ENCODE data around the gene MANSC1. TPM values are rescaled to one million over a fixed set of nuclear protein-coding genes. Genes with fewer than 3 reads are reported as not detected.

The MANSC1 gene
- total RNA-seq (2021; fragmentation: NEBNext Ultra II Directional; extraction: Animal tissue kit (Norgen Biotek cat#: 25700)) = 10 to 100 TPM in 3 of 6 experiments, 1 to 10 TPM in 3; 4.8 to 11.7 (median 10.0) TPM
- long read RNA-seq, full-length matches to known transcripts = 1 of 1 reads
- long read RNA-seq, partial matches to known transcripts = 0 of 1 reads
- long read RNA-seq, other reads (novel, unspliced or antisense) = 0 of 1 reads

DNA sequence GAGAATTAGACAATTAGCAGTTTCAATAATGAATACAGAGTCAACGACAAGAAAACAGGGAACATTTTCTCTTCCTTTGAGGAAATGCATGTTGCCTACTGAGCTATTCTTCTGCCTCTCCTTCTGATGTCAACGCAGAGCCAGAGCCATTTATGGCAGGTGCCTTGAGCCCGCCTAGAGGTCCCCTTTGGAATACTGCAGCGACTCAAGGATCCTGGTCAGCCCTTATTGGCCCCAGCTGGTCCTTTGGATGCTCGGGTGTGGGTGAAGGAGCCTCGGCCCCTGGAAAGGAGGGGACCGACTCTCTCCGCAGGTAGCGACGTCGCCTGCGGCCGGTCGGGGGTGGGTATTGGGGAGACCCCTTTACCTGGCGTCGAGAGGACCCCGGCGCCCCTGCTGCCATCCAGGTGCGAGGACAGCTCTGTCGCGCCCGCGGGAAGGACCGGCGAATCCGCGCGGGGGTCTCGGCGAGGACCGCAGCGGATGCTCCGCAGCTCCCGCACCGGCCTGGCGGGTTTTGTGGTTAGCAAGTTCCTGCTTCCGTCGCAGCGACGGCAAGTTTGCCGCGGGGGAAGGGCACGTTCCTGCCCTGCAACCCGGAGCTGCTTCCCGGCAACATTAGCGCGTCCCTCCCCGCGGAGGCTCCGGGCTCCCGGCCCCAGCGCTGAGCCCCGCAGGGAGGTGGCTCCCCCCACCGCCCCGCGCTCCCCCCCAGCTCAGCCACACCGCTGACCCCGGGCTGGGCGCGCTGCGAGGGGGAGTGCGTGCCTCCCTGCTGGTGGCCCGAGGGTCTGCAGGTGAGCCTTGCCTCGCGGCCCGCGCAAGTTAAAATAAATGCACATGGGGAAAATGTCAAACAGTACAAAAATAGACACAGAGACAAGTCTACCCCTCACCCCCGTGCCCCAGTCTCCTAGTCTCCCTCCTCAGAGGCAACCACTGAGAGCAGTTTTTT, at the start of gene MANSC1:
TSS of gene MANSC1 (minus strand) at position 532 of the 955 bp plus-strand sequence. CDS start 6,928 bp downstream, outside the sequence.
- no peaks in the 10 kb centered on the region for H3K9me3 Mint-ChIP-seq
- H3K36me3 Mint-ChIP-seq (ENCODE audit: low read depth) = no peaks in the 10 kb centered on the region
- DNase-seq = no peak
- H3K27ac Mint-ChIP-seq = no peak within 1 kb of the TSS
- H3K4me1 Mint-ChIP-seq (ENCODE audit: low read depth) = peaks cover 8% of the 10 kb centered on the region; the same call in 1 of the 2 replicates
- TF ChIP-seq, protein P1, sequence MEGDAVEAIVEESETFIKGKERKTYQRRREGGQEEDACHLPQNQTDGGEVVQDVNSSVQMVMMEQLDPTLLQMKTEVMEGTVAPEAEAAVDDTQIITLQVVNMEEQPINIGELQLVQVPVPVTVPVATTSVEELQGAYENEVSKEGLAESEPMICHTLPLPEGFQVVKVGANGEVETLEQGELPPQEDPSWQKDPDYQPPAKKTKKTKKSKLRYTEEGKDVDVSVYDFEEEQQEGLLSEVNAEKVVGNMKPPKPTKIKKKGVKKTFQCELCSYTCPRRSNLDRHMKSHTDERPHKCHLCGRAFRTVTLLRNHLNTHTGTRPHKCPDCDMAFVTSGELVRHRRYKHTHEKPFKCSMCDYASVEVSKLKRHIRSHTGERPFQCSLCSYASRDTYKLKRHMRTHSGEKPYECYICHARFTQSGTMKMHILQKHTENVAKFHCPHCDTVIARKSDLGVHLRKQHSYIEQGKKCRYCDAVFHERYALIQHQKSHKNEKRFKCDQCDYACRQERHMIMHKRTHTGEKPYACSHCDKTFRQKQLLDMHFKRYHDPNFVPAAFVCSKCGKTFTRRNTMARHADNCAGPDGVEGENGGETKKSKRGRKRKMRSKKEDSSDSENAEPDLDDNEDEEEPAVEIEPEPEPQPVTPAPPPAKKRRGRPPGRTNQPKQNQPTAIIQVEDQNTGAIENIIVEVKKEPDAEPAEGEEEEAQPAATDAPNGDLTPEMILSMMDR (IDR thresholded peaks at IDR 0.05) = peak; percentile 68
- peaks cover 3% of the 10 kb centered on the region for H3K27me3 Mint-ChIP-seq (ENCODE audit: insufficient read depth)
- peak within 1 kb of the TSS; percentile 70 for H3K4me3 Mint-ChIP-seq

DNA sequence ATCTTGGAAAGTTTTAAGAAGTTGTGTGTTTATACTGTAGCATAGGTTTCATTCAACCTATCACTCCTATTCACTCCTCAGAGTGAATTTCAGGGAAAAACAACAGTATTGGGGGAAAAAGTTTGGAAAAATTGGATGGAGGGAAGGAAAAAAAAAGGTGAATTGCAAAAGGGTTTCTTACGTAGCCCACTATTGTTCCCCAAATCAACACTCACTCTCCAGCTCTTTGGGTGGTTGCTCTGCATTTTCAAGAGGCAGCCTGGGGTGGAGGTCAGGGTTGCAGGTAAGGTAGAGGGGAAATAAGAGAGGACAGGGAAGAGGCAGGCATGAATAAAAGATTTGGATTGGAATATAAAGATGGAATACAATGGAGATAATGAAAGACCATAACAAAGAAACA, 49.1 kb upstream of the MANSC1 start:
- TF ChIP-seq, protein P1 (IDR thresholded peaks at IDR 0.05) = no peak
- DNase-seq = no peak
- 0 out of 2 replicates have a peak overlapping the region, but pooled peaks have one; percentile 76 for H3K4me3 Mint-ChIP-seq
- H3K9me3 Mint-ChIP-seq = no peaks in the 10 kb centered on the region
- H3K4me1 Mint-ChIP-seq (ENCODE audit: low read depth) = peaks cover 30% of the 10 kb centered on the region
- no peaks in the 10 kb centered on the region for H3K27me3 Mint-ChIP-seq (ENCODE audit: insufficient read depth)
- peaks cover 11% of the 10 kb centered on the region; the same call in 1 of the 2 replicates for H3K36me3 Mint-ChIP-seq (ENCODE audit: low read depth)
- H3K27ac Mint-ChIP-seq = peak overlapping the region; percentile 88; the same call in 1 of the 2 replicates

DNA sequence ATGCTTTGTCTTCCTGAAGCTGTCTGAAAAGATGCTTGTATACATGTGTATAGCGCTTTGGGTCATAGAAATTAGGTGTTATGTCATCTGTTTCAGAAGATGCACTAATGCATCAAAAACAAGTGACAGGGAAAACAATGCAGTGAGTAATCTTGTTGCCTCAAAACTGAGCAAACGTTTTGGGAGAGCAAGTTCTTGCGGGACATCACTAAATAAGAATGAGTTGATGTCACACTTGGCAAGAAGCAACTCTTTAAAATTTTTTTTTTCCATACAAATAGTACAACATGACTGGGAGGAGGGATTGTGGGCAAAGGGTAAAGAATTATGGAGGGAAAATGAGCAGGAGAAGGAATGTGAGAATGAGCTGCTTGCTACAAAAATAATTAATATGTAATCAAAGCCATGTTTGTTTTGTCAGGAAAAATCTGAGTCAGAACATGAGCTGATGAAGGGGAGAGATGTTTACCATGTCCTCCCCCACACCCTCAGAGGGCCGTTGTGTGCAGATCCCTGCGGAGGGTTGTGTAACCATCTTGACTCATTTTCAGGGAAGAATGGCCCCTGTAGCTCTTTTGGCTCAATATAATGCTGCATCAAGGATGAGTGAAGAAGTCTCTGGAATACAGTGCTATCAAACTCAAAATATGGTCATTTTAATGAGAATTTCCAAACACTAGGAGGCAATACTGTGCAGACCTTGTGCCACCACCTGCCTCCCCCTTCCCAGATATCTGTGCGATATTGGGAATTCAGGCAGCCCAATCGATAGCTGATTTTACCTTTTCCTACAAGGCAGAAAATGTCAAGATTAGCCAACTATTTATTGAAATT, 48.2 kb upstream of the MANSC1 start:
- H3K4me3 Mint-ChIP-seq = peak overlapping the region; percentile 76
- TF ChIP-seq, protein P1 (IDR thresholded peaks at IDR 0.05) = peak; percentile 60
- DNase-seq = peak; percentile 92
- H3K27me3 Mint-ChIP-seq (ENCODE audit: insufficient read depth) = no peaks in the 10 kb centered on the region
- peaks cover 11% of the 10 kb centered on the region; the same call in 1 of the 2 replicates for H3K36me3 Mint-ChIP-seq (ENCODE audit: low read depth)
- peaks cover 30% of the 10 kb centered on the region for H3K4me1 Mint-ChIP-seq (ENCODE audit: low read depth)
- peak overlapping the region; percentile 88 for H3K27ac Mint-ChIP-seq
- H3K9me3 Mint-ChIP-seq = no peaks in the 10 kb centered on the region

DNA sequence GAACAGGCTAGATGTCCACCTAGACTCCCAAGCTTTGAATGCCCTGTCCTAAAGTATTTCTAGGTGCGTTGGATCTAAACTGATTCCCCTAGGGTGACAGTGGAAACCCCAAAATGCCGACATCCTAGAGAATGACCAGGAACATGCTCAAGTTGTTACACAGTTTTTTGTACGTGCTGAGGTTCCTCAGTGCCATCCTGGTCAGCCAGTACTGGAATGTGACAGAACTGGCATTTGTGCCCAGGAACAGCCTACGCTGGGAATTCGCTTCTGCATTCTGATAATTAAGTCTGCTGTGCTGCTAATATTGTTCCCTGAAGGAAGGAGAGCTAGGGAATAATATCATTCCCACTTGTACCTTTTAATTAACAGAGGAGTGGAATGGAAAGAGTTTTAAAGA, 47.1 kb upstream of the MANSC1 start:
- Mint-ChIP-seq H3K4me1 (ENCODE audit: low read depth) (peaks cover 30% of the 10 kb centered on the region), H3K27me3 (ENCODE audit: insufficient read depth) (no peaks in the 10 kb centered on the region), H3K36me3 (ENCODE audit: low read depth) (peaks cover 11% of the 10 kb centered on the region; the same call in 1 of the 2 replicates), H3K4me3 (no peak overlapping the region; the same call in 1 of the 2 replicates), H3K9me3 (no peaks in the 10 kb centered on the region), H3K27ac (peak overlapping the region; percentile 88)
- DNase-seq = no peak
- TF ChIP-seq, protein P1 (IDR thresholded peaks at IDR 0.05) = no peak

DNA sequence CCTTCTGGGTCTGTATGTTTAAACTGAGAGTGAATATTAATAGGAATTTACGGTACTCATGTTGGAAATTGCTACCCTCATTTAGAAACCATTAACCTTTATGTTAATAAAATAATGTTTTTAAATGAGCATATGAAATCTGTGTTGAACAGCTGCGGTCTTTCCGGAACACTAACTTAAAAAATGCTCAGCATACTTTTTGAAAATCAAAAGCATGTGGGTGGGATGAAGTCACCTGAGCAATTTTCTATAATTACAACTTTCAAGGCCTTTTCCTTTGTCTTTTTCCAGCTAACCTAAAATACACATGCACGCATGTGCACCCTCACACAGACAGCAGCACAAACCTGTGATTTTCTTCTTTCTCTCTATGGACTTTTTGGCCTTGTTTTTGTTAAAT, 46.7 kb upstream of the MANSC1 start:
- H3K9me3 Mint-ChIP-seq = no peaks in the 10 kb centered on the region
- peaks cover 30% of the 10 kb centered on the region for H3K4me1 Mint-ChIP-seq (ENCODE audit: low read depth)
- peaks cover 11% of the 10 kb centered on the region; the same call in 1 of the 2 replicates for H3K36me3 Mint-ChIP-seq (ENCODE audit: low read depth)
- TF ChIP-seq, protein P1 (IDR thresholded peaks at IDR 0.05) = no peak
- DNase-seq = no peak
- no peak overlapping the region for H3K4me3 Mint-ChIP-seq
- H3K27me3 Mint-ChIP-seq (ENCODE audit: insufficient read depth) = no peaks in the 10 kb centered on the region
- no peak overlapping the region for H3K27ac Mint-ChIP-seq

All from HFFc6 (cell line).